ENCODE data around the gene DGCR2. TPM values are rescaled to one million over a fixed set of nuclear protein-coding genes. Genes with fewer than 3 reads are reported as not detected.

The DGCR2 gene
- total RNA-seq, 1 experiment from 2014 or later, result 24.4 TPM

DNA sequence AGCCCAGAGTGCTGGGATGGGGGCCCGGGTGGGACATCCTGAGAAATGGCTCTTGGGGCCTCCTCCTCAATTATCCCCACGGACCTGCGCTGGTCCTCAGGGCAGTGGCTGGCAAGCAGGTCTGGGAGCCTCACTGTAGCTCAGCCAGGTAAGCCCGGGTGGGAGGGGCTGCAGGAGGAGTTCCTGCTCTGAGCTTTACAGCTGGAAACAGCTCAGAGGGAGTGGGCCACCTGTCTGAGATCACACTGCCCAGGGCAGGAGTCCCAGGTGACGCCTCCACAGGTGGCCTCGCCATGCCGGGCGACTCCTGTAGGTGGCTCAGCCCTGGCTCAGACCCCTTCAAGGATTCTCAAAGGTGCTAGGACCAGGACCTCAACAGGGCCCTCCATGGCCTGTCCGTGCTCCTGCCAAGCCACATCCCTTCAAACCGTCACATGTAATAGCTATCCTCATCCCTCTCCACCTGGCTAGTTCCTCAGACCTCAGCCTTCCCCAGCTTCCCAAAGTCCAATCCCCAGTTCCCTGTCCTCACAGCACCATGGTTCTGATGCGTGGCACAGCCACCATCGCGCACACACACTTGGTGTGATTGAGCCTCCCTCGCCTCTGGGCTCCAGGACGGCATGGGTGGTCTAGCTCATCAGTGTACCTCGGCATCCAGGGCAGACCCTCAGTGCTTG is 5.3 kb upstream of the DGCR2 start:
- DNase-seq (ENCODE audit: low read depth), result no peak

DNA sequence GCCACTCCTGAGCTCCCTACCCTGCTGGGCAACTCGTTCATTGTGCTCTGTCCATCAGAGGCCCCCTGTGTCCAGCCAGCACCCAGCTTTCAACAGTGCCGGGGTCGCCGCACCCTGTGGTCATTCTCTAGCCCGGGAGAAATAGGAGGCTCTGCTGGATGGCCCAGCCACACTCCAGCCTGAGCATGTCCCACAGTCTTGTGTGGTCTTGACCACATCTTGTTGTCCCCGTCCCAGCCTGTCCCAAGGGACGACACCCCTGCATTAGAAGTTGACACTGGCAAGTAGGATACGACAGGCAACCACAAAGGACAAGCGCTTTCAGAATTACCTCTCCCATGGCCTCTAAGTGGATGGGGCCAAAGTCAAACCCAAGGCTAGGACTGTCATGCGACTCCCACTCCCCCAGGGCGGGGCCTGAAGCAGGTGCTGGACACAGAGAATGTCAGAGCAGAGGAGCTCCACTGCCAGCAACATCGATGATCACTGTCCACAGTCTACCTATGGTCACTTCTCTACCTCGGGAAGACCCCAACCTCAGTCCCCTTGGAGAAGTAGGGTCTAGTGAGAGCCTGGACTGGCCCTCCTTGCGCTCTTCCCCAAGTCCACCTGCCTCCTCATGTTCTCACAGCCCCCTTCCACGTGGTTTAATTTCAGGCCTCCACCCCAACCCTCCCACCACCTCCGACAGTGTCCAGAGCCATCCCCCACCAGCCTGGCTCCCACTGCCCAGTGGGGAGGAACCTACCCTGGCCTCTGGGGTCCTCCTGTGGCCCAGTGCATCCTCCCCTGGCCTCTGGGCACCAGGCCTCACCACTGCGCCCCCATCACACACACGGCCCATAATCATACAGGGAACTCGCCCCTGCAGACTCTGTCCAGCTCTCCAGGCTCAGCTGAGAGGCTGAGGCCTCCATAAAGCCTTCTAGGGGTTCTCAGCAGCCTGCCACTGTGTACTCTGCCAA is 4.4 kb upstream of the DGCR2 start:
- no peak for DNase-seq (ENCODE audit: low read depth)

DNA sequence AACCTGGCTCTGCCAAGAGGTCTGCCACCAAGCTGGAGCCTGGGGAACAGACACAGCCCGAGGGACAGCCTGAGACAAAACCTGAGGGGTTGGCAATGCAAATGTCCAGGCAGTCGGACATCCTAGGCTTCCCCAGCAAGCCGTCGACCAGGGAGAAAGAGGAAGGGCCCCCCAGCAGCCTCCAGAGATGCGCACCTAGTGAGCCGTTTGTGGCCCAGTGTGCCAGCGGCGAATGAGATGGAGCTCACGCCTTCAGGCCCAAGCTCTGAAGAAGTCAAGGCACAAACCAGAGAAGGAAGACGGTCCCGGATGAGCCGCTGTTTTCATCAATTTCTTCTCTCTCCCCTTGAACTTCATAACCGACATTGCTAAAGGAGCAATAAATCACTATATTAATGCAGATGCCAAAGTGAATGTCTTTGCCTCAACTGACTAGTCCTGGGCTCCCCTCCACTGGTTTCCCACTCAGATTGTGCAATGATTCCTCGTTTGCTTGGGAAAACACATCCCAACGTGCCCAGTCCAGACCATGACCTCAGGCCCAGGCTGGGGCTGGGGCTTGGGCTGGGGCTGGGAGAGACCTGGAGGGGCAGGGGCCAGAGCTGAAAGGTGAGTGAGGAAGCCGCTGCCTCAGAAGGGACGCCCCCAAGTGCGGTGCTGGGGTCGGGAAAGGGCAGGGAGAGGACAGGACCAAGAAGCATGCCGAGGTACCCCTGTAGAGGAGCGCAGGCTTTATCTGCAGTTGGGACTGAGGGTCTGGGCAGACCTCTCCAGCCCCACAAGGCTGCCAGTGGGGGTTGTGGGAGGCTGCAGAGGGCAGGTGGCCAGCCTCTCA is 3.5 kb upstream of the DGCR2 start:
- no peak for DNase-seq (ENCODE audit: low read depth)

DNA sequence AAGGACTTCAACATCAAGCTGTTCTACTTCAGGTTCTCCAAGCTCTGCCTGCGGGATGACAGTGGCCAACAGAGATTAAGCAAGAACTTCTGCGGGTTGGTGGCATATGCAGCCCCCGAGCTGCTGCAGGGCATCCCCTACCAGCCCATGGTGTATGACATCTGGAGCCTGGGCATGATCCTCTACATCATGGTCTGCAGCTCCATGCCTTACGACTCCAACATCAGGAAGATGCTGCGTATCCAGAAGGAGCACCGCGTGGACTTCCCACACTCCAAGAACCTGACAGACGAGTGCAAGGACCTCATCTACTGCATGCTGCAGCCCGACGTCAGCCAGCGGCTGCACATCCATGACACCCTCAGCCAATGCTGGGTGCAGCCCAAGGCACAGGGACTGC is 2.8 kb upstream of the DGCR2 start:
- DNase-seq (ENCODE audit: low read depth), result no peak

DNA sequence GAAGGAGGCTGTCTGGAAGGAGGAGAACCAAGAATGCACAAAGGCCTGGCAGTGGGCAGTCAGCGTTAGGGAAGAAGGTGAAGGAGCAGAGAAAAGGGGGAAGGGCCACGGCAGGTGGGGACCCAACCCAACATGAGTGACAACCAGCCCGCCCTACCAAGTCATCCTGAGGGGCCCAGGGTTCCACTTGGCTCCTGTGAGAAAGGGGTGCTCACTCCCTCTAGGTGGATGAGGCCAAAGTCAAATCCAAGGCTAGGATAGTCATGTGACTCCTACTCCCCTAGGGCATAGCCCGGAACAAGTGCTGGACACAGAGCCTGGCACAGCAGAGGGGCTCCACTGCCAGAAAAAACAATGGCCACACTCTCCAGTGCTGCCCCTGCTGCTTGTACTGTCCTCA is 2.2 kb upstream of the DGCR2 start:
- no peak for DNase-seq (ENCODE audit: low read depth)

DNA sequence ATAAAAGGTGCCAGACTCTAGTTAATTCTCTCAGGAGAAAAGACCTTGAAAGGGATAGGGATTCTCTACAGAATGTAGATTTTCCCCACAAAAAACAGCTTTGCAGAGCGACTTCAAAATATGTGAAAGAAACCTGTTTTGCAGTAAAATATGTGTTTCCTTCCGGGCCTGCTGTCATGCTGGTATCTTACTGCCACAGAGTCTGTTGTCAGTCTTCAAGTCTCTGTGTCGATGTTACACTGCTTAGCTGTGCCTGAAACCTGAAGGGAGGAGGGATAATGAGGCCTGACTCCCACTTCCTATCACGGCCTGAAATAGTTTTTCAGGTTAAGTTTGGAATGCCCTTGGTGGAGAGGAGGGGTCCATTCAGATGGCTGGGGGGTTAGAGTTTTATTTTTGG is 1.7 kb upstream of the DGCR2 start:
- no peak for DNase-seq (ENCODE audit: low read depth)

DNA sequence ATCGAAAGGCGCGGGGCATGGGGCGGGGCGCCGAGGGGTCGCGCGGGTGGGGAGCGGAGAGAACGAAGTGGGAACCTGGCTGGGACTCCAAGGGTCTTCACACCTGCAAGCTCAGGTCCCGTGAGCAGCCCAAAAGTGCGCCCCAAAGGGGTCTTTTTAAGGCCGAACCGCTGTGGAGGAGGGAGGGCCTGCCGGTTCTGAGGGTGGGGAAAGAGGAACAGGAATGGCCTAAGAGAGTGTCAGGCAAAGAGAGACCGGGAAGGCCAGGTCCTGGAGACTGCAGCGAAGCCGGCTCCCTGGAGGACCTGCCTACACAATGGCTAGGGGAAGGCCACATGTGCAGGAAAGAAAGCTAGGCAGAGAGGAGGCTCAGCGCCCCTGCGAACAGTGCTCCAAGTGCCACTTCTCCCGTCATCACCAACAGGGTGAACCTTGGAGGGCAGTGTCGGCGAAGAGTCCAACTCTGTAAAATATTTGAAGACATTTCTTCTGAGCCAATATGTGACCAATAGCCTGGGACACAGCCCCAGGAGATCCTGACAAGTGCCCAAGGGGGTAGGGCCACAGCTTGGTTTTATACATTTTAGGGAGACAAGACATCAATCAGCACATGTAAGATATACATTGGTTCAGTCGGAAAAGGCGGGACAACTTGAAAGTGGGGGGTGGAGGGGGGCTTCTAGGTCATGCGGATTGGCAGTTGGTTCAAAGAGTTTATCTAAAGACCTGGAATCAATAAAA is 710 bp upstream of the DGCR2 start:
- no peak for DNase-seq (ENCODE audit: low read depth)

DNA sequence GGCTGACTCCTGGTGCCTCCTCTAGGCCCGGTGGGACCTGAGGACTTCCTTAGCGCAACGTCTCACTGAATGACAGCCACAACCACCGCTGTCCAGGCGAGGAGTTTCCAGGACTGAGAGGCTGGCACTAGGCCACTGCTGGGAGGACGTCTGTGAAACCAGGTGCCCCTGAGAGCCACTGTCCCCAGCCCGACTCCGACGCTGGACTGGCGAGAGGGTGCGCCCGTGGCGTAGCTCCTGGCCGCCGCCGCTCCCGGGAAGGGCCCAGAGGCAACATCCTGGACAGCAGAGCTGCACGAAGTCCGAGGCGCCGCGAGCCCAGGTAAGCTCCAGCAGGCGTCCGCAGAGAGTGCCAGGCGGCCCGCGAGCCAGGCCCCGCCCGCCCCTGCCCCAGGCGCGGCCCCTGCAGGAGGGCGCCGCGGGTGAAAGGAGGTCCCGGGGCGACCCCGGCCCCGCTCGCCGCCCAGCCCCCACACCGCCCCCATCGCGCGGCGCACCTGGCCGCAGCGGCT is 525 bp downstream of the DGCR2 start:
- DNase-seq (ENCODE audit: low read depth), result peak; percentile 46

DNA sequence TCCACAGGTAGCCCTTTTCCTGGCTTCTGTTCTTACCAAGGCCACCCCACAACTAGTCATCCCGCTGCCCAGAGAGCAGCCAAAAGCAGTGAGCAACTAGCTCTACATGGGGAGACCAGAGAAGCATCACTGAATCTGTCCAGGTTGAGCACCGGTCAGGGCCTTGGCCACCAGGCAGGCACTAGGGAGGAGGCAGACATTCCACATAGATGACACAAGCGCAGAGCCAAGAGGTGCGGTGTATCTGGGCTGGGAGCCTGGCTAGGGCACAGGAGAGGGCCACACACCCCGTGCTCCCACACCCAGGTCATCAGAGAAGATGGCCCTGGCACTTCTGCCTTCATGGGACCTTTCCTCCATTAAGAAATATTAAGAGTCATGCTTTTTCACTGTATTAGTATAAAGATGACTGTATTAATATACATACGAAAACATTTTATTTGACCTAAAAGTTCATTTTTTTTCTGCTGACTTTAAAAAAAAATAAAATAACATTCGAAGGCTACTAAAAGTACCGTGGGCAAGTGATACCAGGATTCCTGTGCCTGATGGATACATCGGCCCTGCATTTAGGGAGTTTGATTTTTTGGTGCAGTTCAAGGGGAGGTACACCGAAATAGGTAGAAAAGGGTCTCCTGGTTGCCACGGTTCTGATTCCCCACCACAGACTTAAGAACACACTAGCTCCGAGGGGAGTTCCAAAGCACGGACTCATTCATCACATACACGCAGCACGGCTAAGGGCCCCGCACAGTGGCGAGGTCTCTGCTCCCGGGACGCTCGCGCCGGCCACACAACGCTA is 1.2 kb downstream of the DGCR2 start:
- DNase-seq (ENCODE audit: low read depth), result peak; percentile 75

DNA sequence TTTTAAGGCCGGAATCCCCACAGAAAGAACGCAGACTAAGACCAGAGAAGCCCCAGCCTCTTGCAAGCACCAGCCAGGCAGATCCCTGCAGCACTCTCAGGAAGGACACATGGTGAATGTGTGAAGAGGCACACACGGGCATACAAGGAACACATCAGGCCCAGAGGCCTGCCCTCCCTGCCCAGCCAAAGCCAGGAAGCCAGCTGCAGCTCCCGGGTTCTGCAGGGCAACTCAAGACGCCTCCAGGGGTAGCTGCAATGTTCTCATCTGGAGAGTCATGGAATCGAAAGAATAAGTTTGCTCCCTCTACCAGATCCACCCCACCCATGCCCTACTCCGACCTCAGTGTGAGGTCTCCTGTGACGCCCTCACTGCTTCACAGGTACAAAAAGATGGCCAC is 2.3 kb downstream of the DGCR2 start:
- DNase-seq (ENCODE audit: low read depth), result no peak

DNA sequence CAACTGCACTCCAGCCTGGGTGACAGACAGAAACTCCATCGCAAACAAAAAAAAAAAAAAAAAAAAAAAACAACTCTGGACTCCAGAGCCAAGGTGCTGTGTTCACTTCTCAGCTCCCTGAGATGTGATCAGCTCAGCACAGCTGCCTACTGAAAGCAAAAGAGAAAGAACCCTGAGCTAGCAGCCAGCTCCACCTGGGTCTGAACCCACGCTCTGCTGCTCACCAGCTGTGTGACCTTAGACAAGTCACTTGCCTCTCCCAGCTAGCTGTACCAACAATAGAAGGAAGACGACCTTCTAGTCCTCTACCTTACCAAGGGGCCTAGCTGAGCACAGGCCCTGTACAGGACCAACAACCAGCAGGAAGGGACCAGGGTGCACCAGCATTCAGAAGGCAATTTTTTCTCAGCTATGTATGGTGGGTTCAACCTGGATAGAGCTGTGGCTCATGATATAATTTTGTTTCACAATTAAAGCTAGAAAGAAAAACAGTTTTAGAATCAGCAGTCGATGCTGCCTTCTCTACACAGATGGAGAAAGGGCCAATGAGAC is 3.8 kb downstream of the DGCR2 start:
- DNase-seq (ENCODE audit: low read depth), result no peak

DNA sequence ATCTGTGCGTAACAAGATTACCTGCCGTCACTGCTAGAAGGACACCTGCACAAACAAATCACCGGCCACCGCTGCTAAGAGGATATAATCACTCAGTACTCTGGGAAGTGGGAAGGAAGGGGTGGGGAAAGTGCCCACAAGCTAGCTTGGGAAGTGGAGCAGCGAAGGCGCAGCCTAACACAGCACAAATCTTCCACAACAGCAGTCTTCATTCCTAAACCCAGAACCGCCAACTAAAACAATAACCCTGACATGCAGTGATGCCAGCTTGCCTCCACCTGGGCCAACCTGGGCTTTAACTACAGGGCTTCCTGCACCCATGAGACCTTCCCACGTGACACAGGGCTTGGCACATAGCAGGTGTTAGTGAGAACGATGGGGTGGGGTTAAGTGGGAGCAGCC is 5.1 kb downstream of the DGCR2 start:
- DNase-seq (ENCODE audit: low read depth), result no peak

DNA sequence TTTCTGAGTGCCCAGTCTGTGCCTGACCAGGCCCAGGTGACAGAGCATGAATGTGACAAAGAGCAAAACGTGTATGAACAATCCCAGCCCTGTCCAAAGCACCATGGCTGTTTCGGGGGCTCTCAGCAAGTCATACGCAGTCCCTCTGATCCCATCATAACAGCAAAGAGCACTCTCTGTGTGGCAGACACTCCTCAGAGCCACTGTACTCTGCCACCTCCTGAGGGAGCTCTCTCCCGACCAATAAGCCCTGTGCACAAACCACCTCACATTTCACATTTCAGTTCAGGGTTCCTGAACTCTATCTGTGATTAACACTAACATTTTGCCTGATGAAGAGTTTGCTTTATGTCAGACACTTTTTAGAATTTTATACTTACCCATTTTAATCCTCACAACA is 6.6 kb downstream of the DGCR2 start:
- no peak for DNase-seq (ENCODE audit: low read depth)

DNA sequence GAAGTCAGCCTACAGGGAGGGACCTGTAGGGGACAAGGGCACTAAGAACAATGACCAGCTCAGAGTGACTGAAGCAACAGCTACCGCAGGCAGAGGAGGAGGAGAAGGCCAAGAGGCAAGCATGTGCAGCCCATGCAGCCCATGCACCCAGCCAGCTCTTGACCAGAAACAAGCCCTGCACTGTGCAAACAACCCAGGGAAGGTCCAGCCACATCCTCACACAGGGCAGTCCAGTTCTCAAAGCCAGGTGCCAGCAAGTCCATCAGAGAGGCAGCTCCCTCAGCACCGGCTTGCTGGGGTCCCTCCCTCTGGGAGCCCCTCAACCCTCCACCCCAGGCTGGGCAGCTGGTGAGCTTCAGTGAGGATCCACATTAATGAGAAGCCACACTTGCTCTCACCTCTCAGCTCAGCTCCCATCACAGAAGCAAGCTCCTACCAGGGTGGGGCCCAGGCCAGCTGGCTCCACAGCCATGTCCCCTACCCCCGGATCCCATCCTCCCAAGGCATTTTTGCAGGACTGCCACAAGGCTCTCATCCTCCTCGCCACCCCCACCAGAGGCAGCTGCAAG is 7.1 kb downstream of the DGCR2 start:
- DNase-seq (ENCODE audit: low read depth), result no peak

DNA sequence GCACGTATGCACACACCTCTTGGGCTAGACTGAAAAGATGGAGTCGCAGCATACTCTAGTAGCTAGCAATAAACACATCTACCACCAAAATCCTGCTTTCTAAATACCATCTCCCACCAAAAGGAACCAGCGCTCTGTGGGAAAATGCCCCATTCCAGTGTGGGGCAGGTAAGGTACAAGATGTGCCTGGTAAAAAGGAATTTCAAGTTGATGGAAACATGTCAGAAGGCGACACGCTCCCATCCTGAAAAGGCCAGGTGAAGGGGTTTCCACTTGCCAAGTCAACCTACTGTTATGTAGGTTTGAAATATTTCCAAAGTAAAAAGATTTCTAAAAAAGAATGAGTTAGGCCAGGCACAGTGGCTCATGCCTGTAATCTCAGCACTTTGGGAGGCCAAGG is 8.8 kb downstream of the DGCR2 start:
- no peak for DNase-seq (ENCODE audit: low read depth)

DNA sequence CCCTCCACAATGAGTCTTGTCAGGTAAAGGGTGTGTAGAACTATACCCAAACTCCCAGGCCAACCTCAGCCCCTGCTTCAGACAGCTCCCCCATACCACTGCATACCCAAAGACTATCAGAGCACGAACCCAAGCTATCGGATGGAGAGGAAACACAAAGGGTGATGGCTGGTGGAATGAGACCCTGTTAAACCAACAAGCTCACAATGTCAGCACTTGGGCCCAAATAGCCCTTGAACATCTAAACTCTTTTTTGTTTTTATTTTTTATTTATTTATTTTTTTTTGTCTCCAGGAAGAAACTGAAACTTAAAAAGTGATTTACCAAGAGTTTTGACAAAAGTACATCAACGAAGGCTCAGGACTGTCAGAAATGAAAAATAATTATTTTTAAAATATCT is 10.6 kb downstream of the DGCR2 start:
- DNase-seq (ENCODE audit: low read depth), result no peak

DNA sequence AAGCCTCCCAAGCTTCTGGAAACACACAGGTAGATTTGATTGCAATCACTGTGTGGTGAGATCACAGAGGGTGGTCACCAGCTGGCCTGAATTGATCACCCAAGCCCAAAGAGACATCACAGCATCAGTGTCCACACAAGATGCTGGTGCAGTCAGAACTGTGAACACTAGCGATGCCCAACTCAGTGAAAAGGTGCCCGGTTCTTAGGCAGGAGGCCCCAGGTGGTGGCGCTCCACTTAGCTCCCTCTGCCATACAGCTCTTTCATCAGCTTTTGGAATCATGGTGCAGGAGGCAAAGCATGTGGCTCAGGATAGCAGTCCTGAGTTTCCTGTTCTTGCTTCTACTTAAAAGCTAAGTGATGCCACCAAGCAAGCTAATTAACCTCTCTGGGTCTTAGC is 11.1 kb downstream of the DGCR2 start:
- no peak for DNase-seq (ENCODE audit: low read depth)

DNA sequence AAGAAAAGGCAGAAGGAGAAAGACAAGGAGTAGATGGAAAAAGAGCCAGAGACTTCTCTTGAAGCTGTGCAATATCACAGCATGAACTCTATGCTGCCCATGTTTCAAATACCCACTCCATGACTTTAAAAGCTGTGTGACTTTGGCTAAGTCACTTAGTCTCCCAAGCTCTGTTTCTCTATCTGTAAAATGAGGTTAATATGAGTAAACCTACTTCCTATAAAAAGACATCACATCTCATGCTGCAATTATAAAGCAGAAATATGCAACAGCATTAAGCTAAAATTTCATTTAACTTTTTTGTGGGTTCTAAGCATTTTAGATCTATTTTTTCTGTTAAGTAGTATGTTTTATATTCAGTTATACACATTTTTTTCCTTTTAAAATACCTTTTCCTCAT is 11.6 kb downstream of the DGCR2 start:
- no peak for DNase-seq (ENCODE audit: low read depth)

DNA sequence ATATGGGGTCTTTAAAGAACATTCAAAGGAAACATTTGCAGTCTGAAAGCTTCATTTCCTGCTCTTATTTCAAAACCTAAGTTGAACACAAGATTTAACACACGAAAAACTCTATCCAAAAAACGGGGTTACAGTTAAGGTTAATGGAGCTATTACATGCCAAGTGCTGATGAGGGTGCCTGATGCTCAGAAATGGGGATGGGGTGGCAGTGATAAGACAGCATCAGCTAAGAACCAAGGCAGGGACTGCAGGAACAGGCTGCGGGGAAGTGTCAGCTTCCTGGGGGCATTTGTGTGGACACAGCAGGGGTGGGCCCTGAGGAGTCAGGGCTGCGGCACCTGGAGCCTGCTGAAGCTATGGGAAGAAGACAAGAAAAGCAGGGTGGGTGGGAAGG is 12.2 kb downstream of the DGCR2 start:
- DNase-seq (ENCODE audit: low read depth), result no peak
